ENCODE results near the gene HLA-B. TPM values are rescaled to one million over a fixed set of nuclear protein-coding genes. Genes with fewer than 3 reads are reported as not detected.
"Not testable (repeated sequence)": the region's sequence is repeated elsewhere in the genome, so short reads cannot be mapped to it uniquely, and the experiment has no call there.

The HLA-B gene
- polyA plus RNA-seq, 2 of the 4 experiments (the other 2 are of a cell fraction), result 9.4 to 9.9 TPM

- TF ChIP-seq BHLHE40 (IDR thresholded peaks at IDR 0.05; ENCODE audit: low read depth, low read length), result no peak
- TF ChIP-seq HOXA7 (CRISPR knock-in tag; IDR thresholded peaks at IDR 0.05), result no peak
- no peak for TF ChIP-seq JUN (IDR thresholded peaks at IDR 0.05)
- TF ChIP-seq PBX3 (IDR thresholded peaks at IDR 0.05), result no peak
- Histone ChIP-seq H3K4me1 (peaks cover 28% of the 10 kb centered on the region), H3K9me3 (no peaks in the 10 kb centered on the region), H3K27ac (no peak overlapping the region), H3K4me2 (peak overlapping the region; percentile 23; the same call in 1 of the 3 replicates), H3K4me3 (no peak overlapping the region)
- DNase-seq (ENCODE audit: low read depth in 1 of 2, low spot score in 1 of 2), result no peak
- no peak for FAIRE-seq
- ChIA-PET POLR2A (no interaction called here), CTCF (interaction anchor here (0.6 to 10.2 kb wide), 9 partner anchors 9 to 201 kb away, joined by 3 to 108 read pairs (median 3); no protein-coding TSS in a partner anchor)
- 75% methylated on average over 10 of the region's 10 CpGs for whole genome bisulfite sequencing (ENCODE audit: missing lambda C conversion rate)
- no peak for ATAC-seq
Measured at GRCh38 chr6:31397901-31398525, 41.0 kb upstream of the HLA-B start.

- ATAC-seq; H3K27ac ChIP-seq; FAIRE-seq; DNase-seq (ENCODE audit: low read depth in 1 of 2, low spot score in 1 of 2); H3K4me3 ChIP-seq; POLR2A ChIA-PET; H3K9me3 ChIP-seq: not testable (repeated sequence)
- Histone ChIP-seq H3K4me1 (peaks cover 20% of the 10 kb centered on the region), H3K4me2 (peak overlapping the region; percentile 56; the same call in 2 of the 3 replicates)
- CTCF ChIA-PET, result interaction anchor here (0.7 to 10.2 kb wide), 6 partner anchors 9 to 134 kb away, joined by 3 to 108 read pairs (median 4); no protein-coding TSS in a partner anchor
- WGBS (ENCODE audit: missing lambda C conversion rate), result 24% methylated on average over 8 of the region's 8 CpGs
Measured at GRCh38 chr6:31397153-31397499, 40.1 kb upstream of the HLA-B start.

- Histone ChIP-seq H3K4me2 (peak overlapping the region; percentile 56; the same call in 1 of the 3 replicates), H3K27ac (no peak overlapping the region), H3K9me3 (no peaks in the 10 kb centered on the region), H3K4me3 (no peak overlapping the region), H3K4me1 (peaks cover 14% of the 10 kb centered on the region)
- 36% methylated on average over 10 of the region's 11 CpGs for WGBS (ENCODE audit: missing lambda C conversion rate)
- POLR2A ChIA-PET, result no interaction called here
- peak; percentile 43 to 66 for DNase-seq (ENCODE audit: low read depth in 1 of 2, low spot score in 1 of 2)
- CTCF ChIA-PET, result interaction anchor here (0.7 to 10.2 kb wide), 4 partner anchors 15 to 289 kb away, joined by 3 to 108 read pairs (median 4); no protein-coding TSS in a partner anchor
- FAIRE-seq, result no peak
- peak; percentile 47 to 58; a peak in 4 of 5 replicates for TF ChIP-seq RAD21 (conservative IDR thresholded peaks at IDR 0.05 in 1 of 2, IDR thresholded peaks at IDR 0.05 in 1 of 2)
- no peak for TF ChIP-seq BCL3 (IDR thresholded peaks at IDR 0.05)
- TF ChIP-seq SMC3 (IDR thresholded peaks at IDR 0.05), result peak; percentile 32; the same call in 1 of the 3 replicates
- no peak for TF ChIP-seq EP300 (IDR thresholded peaks at IDR 0.05)
- TF ChIP-seq CTCF (IDR thresholded peaks at IDR 0.05), result peak; percentile 55
- peak; percentile 54 to 57; a peak in 5 of 6 replicates for ATAC-seq
Measured at GRCh38 chr6:31396422-31397152, 39.6 kb upstream of the HLA-B start.

GRCh38 chr6:31395832-31396231 is 38.9 kb upstream of the HLA-B start:
- no peak for DNase-seq (ENCODE audit: low read depth in 1 of 2, low spot score in 1 of 2)
- no peak overlapping the region for H3K27ac ChIP-seq
- ChIA-PET POLR2A (no interaction called here), CTCF (interaction anchor here (0.9 to 10.2 kb wide), 3 partner anchors 29 to 288 kb away, joined by 3 to 108 read pairs (median 3); no protein-coding TSS in a partner anchor)
- no peak for FAIRE-seq
- ATAC-seq, result no peak
- no peak overlapping the region for H3K4me2 ChIP-seq
- 95% methylated on average over 7 of the region's 7 CpGs for WGBS (ENCODE audit: missing lambda C conversion rate)
- peaks cover 7% of the 10 kb centered on the region; the same call in 2 of the 3 replicates for H3K4me1 ChIP-seq
- H3K4me3 ChIP-seq, result no peak overlapping the region
- no peaks in the 10 kb centered on the region for H3K9me3 ChIP-seq
- TF ChIP-seq JUNB (IDR thresholded peaks at IDR 0.05) (no peak), POLR2AphosphoS2 (conservative IDR thresholded peaks at IDR 0.05; ENCODE audit: low read length) (no peak), BHLHE40 (IDR thresholded peaks at IDR 0.05; ENCODE audit: low read depth, low read length) (no peak), EHF (CRISPR knock-in tag; IDR thresholded peaks at IDR 0.05) (no peak), USF2 (IDR thresholded peaks at IDR 0.05) (no peak), CBX8 (IDR thresholded peaks at IDR 0.05) (no peak), PBX3 (IDR thresholded peaks at IDR 0.05) (no peak), HOXA7 (CRISPR knock-in tag; IDR thresholded peaks at IDR 0.05) (no peak), BCL3 (IDR thresholded peaks at IDR 0.05) (no peak), ATOH8 (CRISPR knock-in tag; IDR thresholded peaks at IDR 0.05; ENCODE audit: low read depth) (no peak), JUN (IDR thresholded peaks at IDR 0.05) (no peak), CHD4 (IDR thresholded peaks at IDR 0.05; ENCODE audit: borderline replicate concordance) (no peak), RFX5 (IDR thresholded peaks at IDR 0.05) (no peak)

Data from A549 (cell line).